ENCODE measurements around the gene AP3D1.

- TF ChIP-seq CTCF (IDR thresholded peaks at IDR 0.05 in 4 of 5, conservative IDR thresholded peaks at IDR 0.05 in 1 of 5) (no peak), POLR2A (IDR thresholded peaks at IDR 0.05) (no peak)
These were observed 94.6 kb downstream of the AP3D1 start for GRCh38 chr19:2056837-2057192.
